Adrenal gland (tissue), 12 donors: ENCODE data around the gene LYAR. TPM values are rescaled to one million over a fixed set of nuclear protein-coding genes. Genes with fewer than 3 reads are reported as not detected.
A peak's percentile ranks its signal among the peaks of the same experiment; 100 is the strongest.

Experiments used
- DNase-seq, 7 donors: peaks; one replicate each; pipeline ENCODE4 v3.0.0-alpha.2; 2019 to 2020
- H3K27ac ChIP-seq, 5 donors: fragments of 200-600 bp; sonication (generic) in 4 of 5; 1 replicate in 3 of 5; 2 replicates in 2 of 5; pipeline versions ENCODE4 v1.5.1 to v1.8.0; 2016 to 2020; ENCODE audit warnings: mild to moderate bottlenecking in 1 of 5
- H3K27me3 ChIP-seq: fragments of 200-600 bp; 2 replicates; pipeline ENCODE4 v1.8.0; 2021
- H3K36me3 ChIP-seq, 2 donors: fragments of 200-600 bp; replicated peaks in 1 of 2; 1 replicate in 1 of 2; 2 replicates in 1 of 2; pipeline versions ENCODE4 v1.5.1 to v1.8.0; 2018 to 2022
- H3K4me1 ChIP-seq, 2 donors: fragments of 200-600 bp; replicated peaks in 1 of 2; 1 replicate in 1 of 2; 2 replicates in 1 of 2; pipeline versions ENCODE4 v1.5.1 to v1.8.0; 2018 to 2021
- H3K4me3 ChIP-seq, 4 donors: fragments of 200-600 bp; sonication (generic) in 3 of 4; one replicate each; pipeline ENCODE4 v1.5.1; 2016 to 2018
- H3K9me3 ChIP-seq, 3 donors: fragments of 200-600 bp; sonication (generic) in 1 of 3; replicated peaks in 1 of 3; 1 replicate in 2 of 3; 2 replicates in 1 of 3; pipeline versions ENCODE4 v1.5.1 to v1.8.0; 2016 to 2021
- POLR2A ChIP-seq, 2 donors: fragments of 450-650 bp; IDR thresholded peaks; one replicate each; pipeline ENCODE4 v1.6.1; 2017; ENCODE audit warnings: antibody characterized with exemption in 2 of 2, mild to moderate bottlenecking in 2 of 2, moderate library complexity in 1 of 2
- WGBS, 4 donors: extraction: QIAGEN DNeasy Blood & Tissue Kit in 2 of 4; methylation state at CpG; one replicate each; pipeline versions ENCODE4 v1.1.5 to v1.1.7; 2013 to 2017; 5-methylcytosine and 5-hydroxymethylcytosine counted together
- intact Hi-C, 2 donors: fragments of 100-400 bp; cut with DNase I; formaldehyde crosslinking; loops; one replicate each; pipeline versions ENCODE4 v1.14.1 to v1.15.0; 2022 to 2023
- polyA plus RNA-seq, 3 donors: library from polyadenylated mRNA; stranded (reverse); fragments of 200-250 nt in 2 of 3; fragments of 350-450 nt in 1 of 3; fragmentation: Illumina TruSeq in 1 of 3; extraction: RNeasy Lipid Tissue Mini Kit (QIAGEN cat#74804) in 1 of 3; gene quantifications; one replicate each; pipeline ENCODE4 v1.2.3, GENCODE V29; 2013 to 2014
- total RNA-seq, 9 donors: library from RNA; depleted of rRNA in 4 of 9; stranded (reverse); fragments of >200 nt in 4 of 9; fragments of 120-200 nt in 1 of 9; fragmentation: NEBNext Ultra II Directional in 1 of 9; extraction: Animal tissue kit (Norgen Biotek cat#: 25700) in 1 of 9; gene quantifications; one replicate each; pipeline versions ENCODE4 v1.1.0 to v1.2.4, GENCODE V29; 2013 to 2023
- TF ChIP-seq, protein P1 (sequence below), 6 experiments: fragments of 450-650 bp in 4 of 6; fragments of 200-600 bp in 2 of 6; sonication (generic) in 1 of 6; IDR thresholded peaks; 1 replicate in 5 of 6; 2 replicates in 1 of 6; pipeline versions ENCODE4 v1.5.1 to v1.8.0; 2016 to 2021; ENCODE audit warnings: antibody characterized with exemption in 6 of 6, mild to moderate bottlenecking in 2 of 6, moderate library complexity in 1 of 6
- donor health status: healthy with polysubstance abuse.
- donor health status: Bipolar disorder and iron deficiency.
- donor health status: DM: yes; HTN: yes; CAD: no.
- donor health status: DM: no; HTN: no; CAD: no.
- donor health status: DM: no; HTN: no; CAD: no.
- donor health status: DM: yes; HTN: yes; CAD: no.

Gene LYAR
- total and polyA plus RNA-seq, 12 donors, result 5.1 to 30.1 (median 9.0) TPM

GRCh38 chr4:4320951-4321714 is 31.2 kb upstream of the LYAR start:
- no peak for TF ChIP-seq POLR2A (IDR thresholded peaks at IDR 0.05)
- TF ChIP-seq, protein P1, sequence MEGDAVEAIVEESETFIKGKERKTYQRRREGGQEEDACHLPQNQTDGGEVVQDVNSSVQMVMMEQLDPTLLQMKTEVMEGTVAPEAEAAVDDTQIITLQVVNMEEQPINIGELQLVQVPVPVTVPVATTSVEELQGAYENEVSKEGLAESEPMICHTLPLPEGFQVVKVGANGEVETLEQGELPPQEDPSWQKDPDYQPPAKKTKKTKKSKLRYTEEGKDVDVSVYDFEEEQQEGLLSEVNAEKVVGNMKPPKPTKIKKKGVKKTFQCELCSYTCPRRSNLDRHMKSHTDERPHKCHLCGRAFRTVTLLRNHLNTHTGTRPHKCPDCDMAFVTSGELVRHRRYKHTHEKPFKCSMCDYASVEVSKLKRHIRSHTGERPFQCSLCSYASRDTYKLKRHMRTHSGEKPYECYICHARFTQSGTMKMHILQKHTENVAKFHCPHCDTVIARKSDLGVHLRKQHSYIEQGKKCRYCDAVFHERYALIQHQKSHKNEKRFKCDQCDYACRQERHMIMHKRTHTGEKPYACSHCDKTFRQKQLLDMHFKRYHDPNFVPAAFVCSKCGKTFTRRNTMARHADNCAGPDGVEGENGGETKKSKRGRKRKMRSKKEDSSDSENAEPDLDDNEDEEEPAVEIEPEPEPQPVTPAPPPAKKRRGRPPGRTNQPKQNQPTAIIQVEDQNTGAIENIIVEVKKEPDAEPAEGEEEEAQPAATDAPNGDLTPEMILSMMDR (IDR thresholded peaks at IDR 0.05), result no peak
- intact Hi-C loops, result no loop called here

DNA sequence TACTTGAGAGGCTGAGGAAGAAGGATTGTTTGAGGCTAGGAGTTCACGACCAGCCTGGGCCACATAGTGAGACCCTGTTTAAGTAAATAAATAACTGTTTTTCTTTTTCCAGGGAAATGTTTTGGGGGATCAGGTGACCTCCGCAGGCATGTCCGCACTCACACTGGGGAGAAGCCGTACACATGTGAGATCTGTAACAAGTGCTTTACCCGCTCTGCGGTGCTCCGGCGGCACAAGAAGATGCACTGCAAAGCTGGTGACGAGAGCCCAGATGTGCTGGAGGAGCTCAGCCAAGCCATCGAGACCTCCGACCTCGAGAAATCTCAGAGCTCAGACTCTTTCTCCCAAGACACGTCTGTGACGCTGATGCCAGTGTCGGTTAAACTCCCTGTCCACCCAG is 30.6 kb upstream of the LYAR start:
- Histone ChIP-seq H3K4me1 (no peaks in the 10 kb centered on the region), H3K27me3 (no peaks in the 10 kb centered on the region), H3K27ac (no peak overlapping the region), H3K4me3 (no peak overlapping the region), H3K9me3 (no peaks in the 10 kb centered on the region), H3K36me3 (peaks cover 0 to 41% of the 10 kb centered on the region in 2 donors)
- WGBS, 4 donors, result 94 to 98% (median 96%) methylated on average over 12 to 15 of the region's 15 CpGs
- TF ChIP-seq POLR2A (IDR thresholded peaks at IDR 0.05), result no peak
- TF ChIP-seq, protein P1 (IDR thresholded peaks at IDR 0.05), result no peak
- intact Hi-C loops, result no loop called here
- peak in 1 of 7 donors; percentile 1 for DNase-seq

More at GRCh38 chr4:4320951-4321714, 31.2 kb upstream of the LYAR start:
- Histone ChIP-seq H3K9me3 (no peaks in the 10 kb centered on the region), H3K27ac (no peak overlapping the region), H3K27me3 (no peaks in the 10 kb centered on the region), H3K36me3 (peaks cover 0 to 35% of the 10 kb centered on the region in 2 donors), H3K4me3 (no peak overlapping the region), H3K4me1 (no peaks in the 10 kb centered on the region)
- DNase-seq, result peak in 1 of 7 donors; percentile 4
- 94 to 95% (median 94%) methylated on average over 25 to 26 of the region's 26 CpGs for WGBS, 4 donors

DNA sequence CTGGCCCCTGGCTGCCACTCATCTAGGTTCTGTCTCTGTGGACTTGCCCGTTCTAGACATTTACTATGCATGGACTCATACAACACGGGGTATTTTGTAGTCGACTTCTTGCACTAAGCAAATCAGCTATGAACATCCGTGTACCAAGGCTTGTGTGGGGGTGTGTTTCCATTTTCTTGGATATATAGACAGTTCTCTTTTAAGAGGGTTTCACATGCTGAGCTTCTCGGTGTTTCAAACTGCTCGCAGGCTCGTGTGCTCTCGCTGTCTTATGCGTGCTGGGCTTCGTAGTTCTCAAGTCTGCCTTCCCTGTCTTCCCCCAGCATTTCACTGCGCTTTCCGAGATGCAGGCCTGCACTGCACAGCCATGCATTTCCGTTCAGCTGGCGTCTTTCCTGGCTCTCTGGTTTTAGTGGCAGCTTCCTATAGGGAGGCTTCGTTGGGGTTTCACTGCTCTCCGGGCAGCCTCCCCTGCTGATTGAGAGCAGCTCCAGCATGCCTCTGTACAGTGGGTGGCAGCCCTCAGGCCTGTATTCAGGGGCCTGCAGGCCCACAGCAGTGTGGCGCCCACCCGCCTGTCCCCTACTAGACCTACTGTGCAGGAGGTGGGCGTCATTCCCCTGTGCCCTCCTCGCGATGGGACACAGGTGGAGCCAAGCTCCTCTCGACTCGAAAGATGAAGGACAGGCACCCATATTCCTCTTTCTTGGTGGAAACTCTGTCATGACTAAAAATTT is 27.7 kb upstream of the LYAR start:
- Histone ChIP-seq H3K4me1 (no peaks in the 10 kb centered on the region), H3K4me3 (no peak overlapping the region), H3K27me3 (no peaks in the 10 kb centered on the region), H3K9me3 (no peaks in the 10 kb centered on the region), H3K27ac (no peak overlapping the region), H3K36me3 (peaks cover 0 to 55% of the 10 kb centered on the region in 2 donors)
- peak in 1 of 7 donors; percentile 3 for DNase-seq
- intact Hi-C loops, result no loop called here
- WGBS, 4 donors, result 90 to 93% (median 92%) methylated on average over 20 to 23 of the region's 23 CpGs
- TF ChIP-seq, protein P1 (IDR thresholded peaks at IDR 0.05), result no peak
- no peak for TF ChIP-seq POLR2A (IDR thresholded peaks at IDR 0.05)

- Histone ChIP-seq H3K36me3 (peaks cover 0 to 42% of the 10 kb centered on the region in 2 donors), H3K27ac (no peak overlapping the region), H3K4me3 (no peak overlapping the region), H3K4me1 (no peaks in the 10 kb centered on the region), H3K27me3 (no peaks in the 10 kb centered on the region), H3K9me3 (no peaks in the 10 kb centered on the region)
- peak in 1 of 7 donors; percentile 28 for DNase-seq
- intact Hi-C loops, result no loop called here
- TF ChIP-seq, protein P1 (IDR thresholded peaks at IDR 0.05), result no peak
- no peak for TF ChIP-seq POLR2A (IDR thresholded peaks at IDR 0.05)
- 89 to 91% (median 90%) methylated on average over 13 of the region's 13 CpGs for WGBS, 4 donors
Observed at GRCh38 chr4:4316150-4316495, 26.2 kb upstream of the LYAR start.
